Daoy (cell line): ENCODE results near the gene IL4I1. TPM values are rescaled to one million over a fixed set of nuclear protein-coding genes. Genes with fewer than 3 reads are reported as not detected.

Experiments used
- DNase-seq: peaks from one replicate; pipeline ENCODE4 v3.0.0-alpha.2; 2015; ENCODE audit warnings: low read depth
- total RNA-seq: library from RNA; depleted of rRNA; stranded (reverse); fragments of >200 nt; shearing (Covaris generic); gene quantifications from 2 replicates; pipeline ENCODE4 v1.2.3, GENCODE V29; 2014

The IL4I1 gene
- total RNA-seq, 1 experiment from 2014 or later: 9.1 TPM

GRCh38 chr19:49879243-49879963, 17.3 kb downstream of the IL4I1 start:
- no peak for DNase-seq

- no peak for DNase-seq
Measured at GRCh38 chr19:49878744-49879070, 18.0 kb downstream of the IL4I1 start.

- peak; percentile 99 for DNase-seq
Measured at GRCh38 chr19:49877879-49878743, 18.6 kb downstream of the IL4I1 start.

GRCh38 chr19:49877020-49877878, 19.4 kb downstream of the IL4I1 start, which contains the start of the genes AKT1S1 and TBC1D17:
Gene AKT1S1 (minus strand): TSS chr19:49877355. CDS start chr19:49873295, 4,060 bp downstream.
Gene TBC1D17 (plus strand): TSS chr19:49877702. CDS start chr19:49877724, 22 bp downstream.
- peak; percentile 100 for DNase-seq

GRCh38 chr19:49876422-49877019, 20.2 kb downstream of the IL4I1 start:
- DNase-seq: peak; percentile 99

GRCh38 chr19:49875857-49876421, 20.7 kb downstream of the IL4I1 start:
- peak; percentile 62 for DNase-seq

GRCh38 chr19:49875177-49875576, 21.5 kb downstream of the IL4I1 start:
- no peak for DNase-seq

GRCh38 chr19:49874503-49875157, 22.1 kb downstream of the IL4I1 start:
- no peak for DNase-seq

GRCh38 chr19:49873834-49874233, 22.9 kb downstream of the IL4I1 start:
- DNase-seq: no peak

GRCh38 chr19:49873129-49873521, 23.6 kb downstream of the IL4I1 start:
- no peak for DNase-seq

GRCh38 chr19:49872245-49873128, 24.2 kb downstream of the IL4I1 start:
- no peak for DNase-seq

GRCh38 chr19:49871349-49871985, 25.2 kb downstream of the IL4I1 start:
- DNase-seq: no peak

GRCh38 chr19:49870309-49870901, 26.3 kb downstream of the IL4I1 start:
- DNase-seq: no peak

GRCh38 chr19:49869484-49870308, 27.0 kb downstream of the IL4I1 start:
- peak; percentile 99 for DNase-seq

- no peak for DNase-seq
Measured at GRCh38 chr19:49869009-49869483, 27.6 kb downstream of the IL4I1 start.

- DNase-seq: peak; percentile 97
Measured at GRCh38 chr19:49866933-49867782, 29.5 kb downstream of the IL4I1 start, which contains the start of gene PNKP. Gene PNKP (minus strand): TSS chr19:49867576. CDS start chr19:49867204, 372 bp downstream.

GRCh38 chr19:49864890-49865289, 31.8 kb downstream of the IL4I1 start:
- no peak for DNase-seq
